Hematopoietic multipotent progenitor cell treated with erythropoietin and hydrocortisone succinate and interleukin-3 and kit ligand, for 15 days (in vitro differentiated cells): ENCODE measurements around the gene TCTN3.
"Not testable (repeated sequence)": the region's sequence is repeated elsewhere in the genome, so short reads cannot be mapped to it uniquely, and the experiment has no call there.

Experiments
- DNase-seq: peaks from one replicate; pipeline ENCODE4 v3.0.0-alpha.2; 2015; ENCODE audit warnings: low spot score

TCTN3 gene

DNA sequence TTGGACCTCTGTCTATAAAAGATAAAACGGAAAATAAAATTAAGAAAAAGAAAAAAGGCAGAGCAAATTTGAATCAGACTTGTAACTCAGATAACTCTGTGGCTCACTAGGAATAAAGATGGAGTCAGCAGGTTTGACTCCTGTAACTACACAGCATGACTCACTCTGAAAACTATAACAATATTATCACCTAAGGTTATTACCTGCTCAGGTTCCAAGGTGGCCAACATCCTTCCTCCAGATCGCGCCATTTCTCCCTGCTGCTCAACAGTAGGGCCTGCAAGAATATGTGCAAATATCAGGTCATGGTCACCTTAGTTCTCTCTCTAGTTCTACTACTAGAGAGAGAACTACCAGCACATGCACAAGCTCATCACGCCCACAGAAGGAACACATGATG is 67.2 kb downstream of the TCTN3 start:
- no peak for DNase-seq

DNA sequence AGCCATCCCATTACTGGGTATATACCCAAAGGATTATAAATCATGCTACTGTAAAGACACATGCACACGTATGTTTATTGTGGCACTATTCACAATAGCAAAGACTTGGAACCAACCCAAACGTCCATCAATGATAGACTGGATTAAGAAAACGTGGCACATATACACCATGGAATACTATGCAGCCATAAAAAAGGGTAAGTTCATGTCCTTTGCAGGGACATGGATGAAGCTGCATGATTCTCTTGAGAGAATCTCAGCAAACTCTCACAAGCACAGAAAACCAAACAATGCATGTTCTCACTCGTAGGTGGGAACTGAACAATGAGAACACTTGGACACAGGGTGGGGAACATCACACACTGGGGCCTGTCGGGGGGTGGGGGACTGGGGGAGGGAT is 73.3 kb downstream of the TCTN3 start:
- DNase-seq: not testable (repeated sequence)

DNA sequence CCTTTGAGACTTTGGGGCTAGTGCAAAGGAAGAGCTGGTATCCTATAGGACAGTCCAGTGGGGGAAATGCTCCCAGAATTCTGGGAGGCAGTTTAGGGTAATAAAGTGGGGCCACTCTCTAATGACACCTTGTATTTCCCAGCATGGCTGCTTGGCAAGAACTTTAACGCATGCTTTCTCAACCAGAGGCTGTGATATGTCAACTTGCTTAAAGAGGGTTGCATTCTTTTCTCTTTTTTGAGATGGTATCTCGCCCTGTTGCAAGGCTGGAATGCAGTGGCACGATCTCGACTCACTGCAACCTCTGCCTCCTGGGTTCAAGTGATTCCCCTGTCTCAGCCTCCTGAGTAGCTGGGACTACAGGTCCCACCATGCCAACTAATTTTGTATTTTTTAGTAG is 75.6 kb downstream of the TCTN3 start:
- no peak for DNase-seq

DNA sequence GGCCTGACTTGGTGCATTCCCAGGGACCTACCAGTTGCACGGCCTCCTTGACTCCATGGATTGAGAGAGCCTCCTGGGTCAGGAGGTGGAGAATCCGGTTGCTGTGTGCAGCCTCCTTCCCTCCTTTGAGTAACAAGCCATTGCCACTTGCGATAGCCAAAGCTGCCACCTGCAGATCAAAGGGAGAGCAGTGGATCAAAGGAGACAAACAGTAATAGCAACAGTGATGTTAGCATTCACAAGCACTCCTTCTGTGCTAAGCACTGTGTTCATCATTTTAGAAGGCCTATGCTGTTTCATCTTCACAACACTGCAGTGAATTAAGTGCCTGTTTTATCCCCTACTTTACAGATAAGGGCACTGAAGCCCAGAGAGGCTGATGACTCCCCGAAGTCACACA is 77.3 kb downstream of the TCTN3 start:
- DNase-seq: no peak
